ENCODE measurements around the gene BARX2.
A peak's percentile ranks its signal among the peaks of the same experiment; 100 is the strongest.

BARX2 gene

GRCh38 chr11:129396454-129396853, 20.8 kb downstream of the BARX2 start:
- DNase-seq (ENCODE audit: low spot score) (no peak), FAIRE-seq (no peak)

- FAIRE-seq (no peak), DNase-seq (ENCODE audit: low spot score) (no peak)
Measured at GRCh38 chr11:129402206-129403171, 26.8 kb downstream of the BARX2 start.

GRCh38 chr11:129404731-129405130, 29.1 kb downstream of the BARX2 start:
- FAIRE-seq, result no peak

GRCh38 chr11:129408865-129409444, 33.3 kb downstream of the BARX2 start:
- DNase-seq (ENCODE audit: low spot score) (no peak), FAIRE-seq (no peak)

More at GRCh38 chr11:129404731-129405130, 29.1 kb downstream of the BARX2 start:
- no peak for DNase-seq (ENCODE audit: low spot score)

GRCh38 chr11:129410395-129410960, 34.8 kb downstream of the BARX2 start:
- no peak for FAIRE-seq
- DNase-seq (ENCODE audit: low spot score), result no peak

- FAIRE-seq (no peak), DNase-seq (ENCODE audit: low spot score) (no peak)
Measured at GRCh38 chr11:129412494-129412893, 36.8 kb downstream of the BARX2 start.

GRCh38 chr11:129414144-129414872, 38.7 kb downstream of the BARX2 start:
- FAIRE-seq, result no peak
- DNase-seq (ENCODE audit: low spot score), result no peak

GRCh38 chr11:129416080-129416820, 40.6 kb downstream of the BARX2 start:
- FAIRE-seq, result no peak

GRCh38 chr11:129417458-129417857, 41.8 kb downstream of the BARX2 start:
- DNase-seq (ENCODE audit: low spot score), result no peak
- no peak for FAIRE-seq

More at GRCh38 chr11:129416080-129416820, 40.6 kb downstream of the BARX2 start:
- no peak for DNase-seq (ENCODE audit: low spot score)

- no peak for FAIRE-seq
- DNase-seq (ENCODE audit: low spot score), result no peak
Measured at GRCh38 chr11:129418039-129418438, 42.4 kb downstream of the BARX2 start.

GRCh38 chr11:129419386-129419785, 43.7 kb downstream of the BARX2 start:
- FAIRE-seq, result no peak

GRCh38 chr11:129423426-129423825, 47.8 kb downstream of the BARX2 start:
- FAIRE-seq, result no peak
- no peak for DNase-seq (ENCODE audit: low spot score)

More at GRCh38 chr11:129419386-129419785, 43.7 kb downstream of the BARX2 start:
- DNase-seq (ENCODE audit: low spot score), result no peak

GRCh38 chr11:129425214-129425613, 49.6 kb downstream of the BARX2 start:
- no peak for FAIRE-seq

GRCh38 chr11:129426038-129426437, 50.4 kb downstream of the BARX2 start:
- DNase-seq (ENCODE audit: low spot score), result no peak
- no peak for FAIRE-seq

More at GRCh38 chr11:129425214-129425613, 49.6 kb downstream of the BARX2 start:
- no peak for DNase-seq (ENCODE audit: low spot score)

- FAIRE-seq (no peak), DNase-seq (ENCODE audit: low spot score) (no peak)
Measured at GRCh38 chr11:129426776-129427175, 51.1 kb downstream of the BARX2 start.

- FAIRE-seq, result no peak
Measured at GRCh38 chr11:129427376-129427775, 51.7 kb downstream of the BARX2 start.

GRCh38 chr11:129427816-129428406, 52.3 kb downstream of the BARX2 start:
- FAIRE-seq (no peak), DNase-seq (ENCODE audit: low spot score) (no peak)

More at GRCh38 chr11:129427376-129427775, 51.7 kb downstream of the BARX2 start:
- DNase-seq (ENCODE audit: low spot score), result no peak

GRCh38 chr11:129428557-129428956, 52.9 kb downstream of the BARX2 start:
- no peak for FAIRE-seq
- no peak for DNase-seq (ENCODE audit: low spot score)

- FAIRE-seq, result no peak
- peak; percentile 38 for DNase-seq (ENCODE audit: low spot score)
Measured at GRCh38 chr11:129434641-129435498, 59.2 kb downstream of the BARX2 start.

Measured in urothelium cell line (cell line).